ENCODE measurements around the gene JADE1.

JADE1 gene

GRCh38 chr4:128866269-128866668, 56.8 kb downstream of the JADE1 start:
- Histone ChIP-seq H3K56ac (ENCODE audit: low read length) (no peak overlapping the region), H3K36me3 (ENCODE audit: control insufficient read depth, insufficient read depth, low read length) (peaks cover 5% of the 10 kb centered on the region)

GRCh38 chr4:128866691-128867090, 57.2 kb downstream of the JADE1 start:
- DNase-seq = peak; percentile 91
- no peak overlapping the region for H4K8ac ChIP-seq (ENCODE audit: low read depth, low read length)
- no peak overlapping the region for H2BK15ac ChIP-seq (replicated peaks; ENCODE audit: low read depth)
- no peak overlapping the region for H3K4me3 ChIP-seq (ENCODE audit: low read length)
- H2BK5ac ChIP-seq (ENCODE audit: low read length) = no peak overlapping the region
- peaks cover 3% of the 10 kb centered on the region for H3K36me3 ChIP-seq (ENCODE audit: control insufficient read depth, insufficient read depth, low read length)
- no peak overlapping the region for H2BK120ac ChIP-seq (ENCODE audit: low read depth, low read length)
- H2AK5ac ChIP-seq (ENCODE audit: low read length) = no peak overlapping the region
- H3K27me3 ChIP-seq (ENCODE audit: insufficient read depth, low read length, poor library complexity) = no peaks in the 10 kb centered on the region
- H3K4me2 ChIP-seq (ENCODE audit: low read length) = no peak overlapping the region
- peaks cover 5% of the 10 kb centered on the region for H3K79me1 ChIP-seq (ENCODE audit: low read length)
- H3K27ac ChIP-seq (ENCODE audit: low read depth, low read length) = peak overlapping the region; percentile 21
- no peak overlapping the region for H3K4ac ChIP-seq (ENCODE audit: low read depth, low read length)
- H3K56ac ChIP-seq (ENCODE audit: low read length) = no peak overlapping the region
- H3K79me2 ChIP-seq (ENCODE audit: control insufficient read depth, insufficient read depth, low read length) = peaks cover 4% of the 10 kb centered on the region
- H3K18ac ChIP-seq (ENCODE audit: low read length) = no peak overlapping the region
- H3K4me1 ChIP-seq (ENCODE audit: control insufficient read depth, low read depth, low read length) = peaks cover 2% of the 10 kb centered on the region
- no peak overlapping the region for H3K9ac ChIP-seq (ENCODE audit: low read length)
- no peak overlapping the region for H4K5ac ChIP-seq (ENCODE audit: low read length)
- WGBS (ENCODE audit: extremely low coverage, insufficient coverage, low lambda C conversion rate) = no CpG with 5 or more reads among the region's 1 CpG
- no peak overlapping the region for H3K23ac ChIP-seq (ENCODE audit: low read length)

More at GRCh38 chr4:128866269-128866668, 56.8 kb downstream of the JADE1 start:
- Histone ChIP-seq H2BK15ac (replicated peaks; ENCODE audit: low read depth) (no peak overlapping the region), H3K27me3 (ENCODE audit: insufficient read depth, low read length, poor library complexity) (no peaks in the 10 kb centered on the region), H3K23ac (ENCODE audit: low read length) (no peak overlapping the region), H3K4ac (ENCODE audit: low read depth, low read length) (no peak overlapping the region), H3K79me1 (ENCODE audit: low read length) (peaks cover 5% of the 10 kb centered on the region), H3K4me1 (ENCODE audit: control insufficient read depth, low read depth, low read length) (peaks cover 2% of the 10 kb centered on the region), H2BK120ac (ENCODE audit: low read depth, low read length) (no peak overlapping the region), H3K4me2 (ENCODE audit: low read length) (no peak overlapping the region), H3K79me2 (ENCODE audit: control insufficient read depth, insufficient read depth, low read length) (peaks cover 4% of the 10 kb centered on the region), H3K18ac (ENCODE audit: low read length) (no peak overlapping the region), H4K8ac (ENCODE audit: low read depth, low read length) (no peak overlapping the region), H3K27ac (ENCODE audit: low read depth, low read length) (peak overlapping the region; percentile 21), H2BK5ac (ENCODE audit: low read length) (no peak overlapping the region), H3K4me3 (ENCODE audit: low read length) (no peak overlapping the region), H2AK5ac (ENCODE audit: low read length) (no peak overlapping the region), H4K5ac (ENCODE audit: low read length) (no peak overlapping the region), H3K9ac (ENCODE audit: low read length) (no peak overlapping the region)
- no CpG with 5 or more reads among the region's 2 CpGs for WGBS (ENCODE audit: extremely low coverage, insufficient coverage, low lambda C conversion rate)
- DNase-seq = peak; percentile 42

- H2BK15ac ChIP-seq (replicated peaks; ENCODE audit: low read depth) = no peak overlapping the region
Observed at GRCh38 chr4:128868758-128869157, 59.3 kb downstream of the JADE1 start.

GRCh38 chr4:128869776-128870509, 60.4 kb downstream of the JADE1 start:
- no peak overlapping the region for H3K56ac ChIP-seq (ENCODE audit: low read length)
- no peak overlapping the region for H2BK5ac ChIP-seq (ENCODE audit: low read length)
- no peak overlapping the region for H4K8ac ChIP-seq (ENCODE audit: low read depth, low read length)
- no peak overlapping the region for H3K4me3 ChIP-seq (ENCODE audit: low read length)
- no peak for DNase-seq
- H3K79me2 ChIP-seq (ENCODE audit: control insufficient read depth, insufficient read depth, low read length) = peaks cover 4% of the 10 kb centered on the region
- H3K4me1 ChIP-seq (ENCODE audit: control insufficient read depth, low read depth, low read length) = peaks cover 2% of the 10 kb centered on the region
- H2AK5ac ChIP-seq (ENCODE audit: low read length) = no peak overlapping the region
- no peak overlapping the region for H4K5ac ChIP-seq (ENCODE audit: low read length)
- H3K4ac ChIP-seq (ENCODE audit: low read depth, low read length) = no peak overlapping the region
- no peak overlapping the region for H3K27ac ChIP-seq (ENCODE audit: low read depth, low read length)
- WGBS (ENCODE audit: extremely low coverage, insufficient coverage, low lambda C conversion rate) = no CpG with 5 or more reads among the region's 2 CpGs
- H3K36me3 ChIP-seq (ENCODE audit: control insufficient read depth, insufficient read depth, low read length) = peaks cover 3% of the 10 kb centered on the region
- H3K23ac ChIP-seq (ENCODE audit: low read length) = no peak overlapping the region
- no peak overlapping the region for H3K9ac ChIP-seq (ENCODE audit: low read length)
- peaks cover 5% of the 10 kb centered on the region for H3K79me1 ChIP-seq (ENCODE audit: low read length)
- no peak overlapping the region for H3K4me2 ChIP-seq (ENCODE audit: low read length)
- no peak overlapping the region for H3K18ac ChIP-seq (ENCODE audit: low read length)
- H3K27me3 ChIP-seq (ENCODE audit: insufficient read depth, low read length, poor library complexity) = no peaks in the 10 kb centered on the region
- H2BK120ac ChIP-seq (ENCODE audit: low read depth, low read length) = no peak overlapping the region
- H2BK15ac ChIP-seq (replicated peaks; ENCODE audit: low read depth) = no peak overlapping the region

More at GRCh38 chr4:128868758-128869157, 59.3 kb downstream of the JADE1 start:
- no peak for DNase-seq
- Histone ChIP-seq H3K23ac (ENCODE audit: low read length) (no peak overlapping the region), H3K79me2 (ENCODE audit: control insufficient read depth, insufficient read depth, low read length) (peaks cover 4% of the 10 kb centered on the region), H2AK5ac (ENCODE audit: low read length) (no peak overlapping the region), H3K4ac (ENCODE audit: low read depth, low read length) (no peak overlapping the region), H3K27me3 (ENCODE audit: insufficient read depth, low read length, poor library complexity) (no peaks in the 10 kb centered on the region), H3K9ac (ENCODE audit: low read length) (no peak overlapping the region), H2BK120ac (ENCODE audit: low read depth, low read length) (no peak overlapping the region), H3K56ac (ENCODE audit: low read length) (no peak overlapping the region), H3K27ac (ENCODE audit: low read depth, low read length) (no peak overlapping the region), H4K8ac (ENCODE audit: low read depth, low read length) (no peak overlapping the region), H3K18ac (ENCODE audit: low read length) (no peak overlapping the region), H3K79me1 (ENCODE audit: low read length) (peaks cover 5% of the 10 kb centered on the region), H2BK5ac (ENCODE audit: low read length) (no peak overlapping the region), H4K5ac (ENCODE audit: low read length) (no peak overlapping the region), H3K36me3 (ENCODE audit: control insufficient read depth, insufficient read depth, low read length) (peaks cover 3% of the 10 kb centered on the region), H3K4me3 (ENCODE audit: low read length) (no peak overlapping the region), H3K4me1 (ENCODE audit: control insufficient read depth, low read depth, low read length) (peaks cover 2% of the 10 kb centered on the region), H3K4me2 (ENCODE audit: low read length) (no peak overlapping the region)
- no CpG with 5 or more reads among the region's 3 CpGs for WGBS (ENCODE audit: extremely low coverage, insufficient coverage, low lambda C conversion rate)

- Histone ChIP-seq H3K27ac (ENCODE audit: low read depth, low read length) (no peak overlapping the region), H3K9ac (ENCODE audit: low read length) (no peak overlapping the region), H3K23ac (ENCODE audit: low read length) (no peak overlapping the region), H3K4me2 (ENCODE audit: low read length) (no peak overlapping the region), H3K79me1 (ENCODE audit: low read length) (peaks cover 2% of the 10 kb centered on the region), H4K8ac (ENCODE audit: low read depth, low read length) (no peak overlapping the region), H3K79me2 (ENCODE audit: control insufficient read depth, insufficient read depth, low read length) (no peaks in the 10 kb centered on the region), H3K4me1 (ENCODE audit: control insufficient read depth, low read depth, low read length) (no peaks in the 10 kb centered on the region), H3K36me3 (ENCODE audit: control insufficient read depth, insufficient read depth, low read length) (peaks cover 3% of the 10 kb centered on the region), H3K4me3 (ENCODE audit: low read length) (no peak overlapping the region), H3K27me3 (ENCODE audit: insufficient read depth, low read length, poor library complexity) (no peaks in the 10 kb centered on the region), H4K5ac (ENCODE audit: low read length) (no peak overlapping the region), H3K18ac (ENCODE audit: low read length) (no peak overlapping the region), H2BK120ac (ENCODE audit: low read depth, low read length) (no peak overlapping the region), H2BK15ac (replicated peaks; ENCODE audit: low read depth) (no peak overlapping the region), H2AK5ac (ENCODE audit: low read length) (no peak overlapping the region), H3K56ac (ENCODE audit: low read length) (no peak overlapping the region), H3K4ac (ENCODE audit: low read depth, low read length) (no peak overlapping the region), H2BK5ac (ENCODE audit: low read length) (no peak overlapping the region)
- DNase-seq = no peak
- no CpG with 5 or more reads among the region's 9 CpGs for WGBS (ENCODE audit: extremely low coverage, insufficient coverage, low lambda C conversion rate)
Observed at GRCh38 chr4:128871948-128872347, 62.4 kb downstream of the JADE1 start.

GRCh38 chr4:128876200-128876599, 66.7 kb downstream of the JADE1 start:
- H3K4me3 ChIP-seq (ENCODE audit: low read length) = no peak overlapping the region
- no peak overlapping the region for H3K23ac ChIP-seq (ENCODE audit: low read length)
- H3K79me1 ChIP-seq (ENCODE audit: low read length) = no peaks in the 10 kb centered on the region
- no peak overlapping the region for H4K5ac ChIP-seq (ENCODE audit: low read length)
- no CpG with 5 or more reads among the region's 2 CpGs for WGBS (ENCODE audit: extremely low coverage, insufficient coverage, low lambda C conversion rate)
- H3K4me1 ChIP-seq (ENCODE audit: control insufficient read depth, low read depth, low read length) = no peaks in the 10 kb centered on the region
- H2AK5ac ChIP-seq (ENCODE audit: low read length) = no peak overlapping the region
- H4K8ac ChIP-seq (ENCODE audit: low read depth, low read length) = no peak overlapping the region
- no peak overlapping the region for H3K27ac ChIP-seq (ENCODE audit: low read depth, low read length)
- H3K36me3 ChIP-seq (ENCODE audit: control insufficient read depth, insufficient read depth, low read length) = no peaks in the 10 kb centered on the region
- H3K18ac ChIP-seq (ENCODE audit: low read length) = no peak overlapping the region
- H3K79me2 ChIP-seq (ENCODE audit: control insufficient read depth, insufficient read depth, low read length) = no peaks in the 10 kb centered on the region
- DNase-seq = no peak
- no peak overlapping the region for H2BK120ac ChIP-seq (ENCODE audit: low read depth, low read length)
- H3K56ac ChIP-seq (ENCODE audit: low read length) = no peak overlapping the region
- H3K4me2 ChIP-seq (ENCODE audit: low read length) = no peak overlapping the region
- H2BK15ac ChIP-seq (replicated peaks; ENCODE audit: low read depth) = no peak overlapping the region
- no peaks in the 10 kb centered on the region for H3K27me3 ChIP-seq (ENCODE audit: insufficient read depth, low read length, poor library complexity)
- no peak overlapping the region for H2BK5ac ChIP-seq (ENCODE audit: low read length)
- H3K4ac ChIP-seq (ENCODE audit: low read depth, low read length) = no peak overlapping the region
- no peak overlapping the region for H3K9ac ChIP-seq (ENCODE audit: low read length)
